HepG2 (cell line): ENCODE results near the gene PKP3. TPM values are rescaled to one million over a fixed set of nuclear protein-coding genes. Genes with fewer than 3 reads are reported as not detected.

Experiments
- BCL3 ChIP-seq: sonication (generic); formaldehyde crosslinking; IDR thresholded peaks from 2 replicates; pipeline ENCODE4 v1.5.1; 2020; ENCODE audit warnings: mild to moderate bottlenecking, missing genetic modification reagents, moderate library complexity
- HIVEP1 ChIP-seq: sonication (generic); formaldehyde crosslinking; IDR thresholded peaks from 2 replicates; pipeline ENCODE4 v1.4.0; 2020; ENCODE audit warnings: mild to moderate bottlenecking, missing genetic modification reagents
- HNF4A ChIP-seq: sonication (generic); formaldehyde crosslinking; IDR thresholded peaks from 2 replicates; pipeline ENCODE4 v1.4.0; 2020; ENCODE audit warnings: missing genetic modification reagents
- HNRNPH1 ChIP-seq: fragments of 200-400 bp; formaldehyde crosslinking; optimal IDR thresholded peaks from 2 replicates; pipeline ENCODE3; 2017; ENCODE audit warnings: mild to moderate bottlenecking, low read depth, low read length
- KAT2B ChIP-seq: fragments of 150-350 bp; IDR thresholded peaks from 2 replicates; pipeline ENCODE4 v1.6.1; 2014; ENCODE audit warnings: low read depth, low read length, borderline replicate concordance
- LCORL ChIP-seq, 2 experiments: fragments of 450-650 bp in 1 of 2; sonication (generic) in 1 of 2; formaldehyde crosslinking in 1 of 2; IDR thresholded peaks; 2 replicates each; pipeline versions ENCODE4 v1.5.0 to v1.6.1; 2017 to 2020; ENCODE audit warnings: antibody characterized with exemption in 1 of 2, missing genetic modification reagents in 1 of 2
- NAIF1 ChIP-seq: sonication (generic); formaldehyde crosslinking; IDR thresholded peaks from 2 replicates; pipeline ENCODE4 v1.5.0; 2020; ENCODE audit warnings: mild to moderate bottlenecking, missing genetic modification reagents, borderline replicate concordance
- NCOR1 ChIP-seq: fragments of 200-600 bp; sonication (generic); IDR thresholded peaks from 2 replicates; pipeline ENCODE4 v1.7.0; 2017; ENCODE audit warnings: antibody characterized with exemption, low read length, borderline replicate concordance
- SAP130 ChIP-seq: IDR thresholded peaks from 2 replicates; pipeline ENCODE4 v1.6.1; 2016; ENCODE audit warnings: low read depth
- THYN1 ChIP-seq: sonication (generic); formaldehyde crosslinking; IDR thresholded peaks from 2 replicates; pipeline ENCODE4 v1.8.1; 2023; ENCODE audit warnings: low read depth, mild to moderate bottlenecking, moderate library complexity, missing genetic modification reagents, borderline replicate concordance
- WIZ ChIP-seq: sonication (generic); formaldehyde crosslinking; IDR thresholded peaks from 2 replicates; pipeline ENCODE4 v1.5.1; 2020; ENCODE audit warnings: mild to moderate bottlenecking, missing genetic modification reagents
- YEATS2 ChIP-seq: sonication (generic); formaldehyde crosslinking; IDR thresholded peaks from 2 replicates; pipeline ENCODE4 v1.4.0; 2020; ENCODE audit warnings: missing genetic modification reagents, borderline replicate concordance
- YY1 ChIP-seq: IDR thresholded peaks from 2 replicates; pipeline ENCODE4 v1.6.1; 2011; ENCODE audit warnings: low read length, low read depth, moderate library complexity, mild to moderate bottlenecking; ENCODE audit not compliant: insufficient read depth, insufficient replicate concordance
- ZBTB21 ChIP-seq: sonication (generic); formaldehyde crosslinking; IDR thresholded peaks from 2 replicates; pipeline ENCODE4 v1.4.0; 2020; ENCODE audit warnings: missing genetic modification reagents
- ZBTB26 ChIP-seq: IDR thresholded peaks from 2 replicates; pipeline ENCODE4 v1.6.1; 2016; ENCODE audit warnings: missing compliant biosample characterization, missing genetic modification reagents, borderline replicate concordance
- ZBTB42 ChIP-seq: sonication (generic); formaldehyde crosslinking; IDR thresholded peaks from 2 replicates; pipeline ENCODE4 v1.5.0; 2020; ENCODE audit warnings: mild to moderate bottlenecking, missing genetic modification reagents
- ZFP91 ChIP-seq: sonication (generic); formaldehyde crosslinking; IDR thresholded peaks from 2 replicates; pipeline ENCODE4 v1.9.0; 2022; ENCODE audit warnings: missing genetic modification reagents, mild to moderate bottlenecking, borderline replicate concordance
- ZMAT3 ChIP-seq: sonication (generic); formaldehyde crosslinking; conservative IDR thresholded peaks from 2 replicates; pipeline ENCODE4 v1.7.0; 2021; ENCODE audit warnings: missing genetic modification reagents
- ZNF326 ChIP-seq: sonication (generic); formaldehyde crosslinking; IDR thresholded peaks from 2 replicates; pipeline ENCODE4 v1.4.0; 2020; ENCODE audit warnings: missing genetic modification reagents, borderline replicate concordance
- ZNF430 ChIP-seq: sonication (generic); formaldehyde crosslinking; IDR thresholded peaks from 2 replicates; pipeline ENCODE4 v1.9.0; 2021; ENCODE audit warnings: mild to moderate bottlenecking, missing genetic modification reagents
- ZNF496 ChIP-seq: sonication (generic); formaldehyde crosslinking; IDR thresholded peaks from 2 replicates; pipeline ENCODE4 v1.8.1; 2023; ENCODE audit warnings: mild to moderate bottlenecking, moderate library complexity, missing genetic modification reagents; ENCODE audit not compliant: insufficient replicate concordance
- ZNF547 ChIP-seq: sonication (generic); formaldehyde crosslinking; IDR thresholded peaks from 2 replicates; pipeline ENCODE4 v1.5.1; 2020; ENCODE audit warnings: mild to moderate bottlenecking, missing genetic modification reagents
- ZNF672 ChIP-seq: sonication (generic); formaldehyde crosslinking; IDR thresholded peaks from 2 replicates; pipeline ENCODE4 v1.8.1; 2022; ENCODE audit warnings: missing genetic modification reagents
- ZNF83 ChIP-seq: sonication (generic); formaldehyde crosslinking; IDR thresholded peaks from 2 replicates; pipeline ENCODE4 v1.4.0; 2020; ENCODE audit warnings: missing genetic modification reagents, mild to moderate bottlenecking, borderline replicate concordance
- ZSCAN9 ChIP-seq: IDR thresholded peaks from 2 replicates; pipeline ENCODE4 v1.6.1; 2016; ENCODE audit warnings: borderline replicate concordance
- polyA plus RNA-seq, 8 experiments: library from polyadenylated mRNA; depleted of rRNA in 3 of 8; stranded (reverse) in 7 of 8; unstranded in 1 of 8; fragments of >200 nt; fragmentation: Illumina TruSeq in 4 of 8; extraction: Trizol in 4 of 8; gene quantifications; 2 replicates each; pipeline versions ENCODE4 v1.2.1 to v1.2.3, GENCODE V29; 2011 to 2016; ENCODE audit warnings: low read depth in 4 of 8, missing spikeins in 1 of 8, mixed read lengths in 1 of 8; ENCODE audit not compliant: insufficient read depth in 1 of 8
- total RNA-seq, 5 experiments: library from RNA; depleted of rRNA; stranded (reverse); fragments of >200 nt; fragmentation: Illumina TruSeq; extraction: Trizol; gene quantifications; 2 replicates each; pipeline ENCODE4 v1.2.3, GENCODE V29; 2016; ENCODE audit warnings: low read depth in 1 of 5

PKP3 gene
- total and polyA plus RNA-seq, 2 of the 13 experiments (the other 11 are each of a cell fraction or from before 2014, with no cell fraction given): 18.0 to 28.7 TPM

- no peak for TF ChIP-seq LCORL (IDR thresholded peaks at IDR 0.05)
- peak; percentile 44; the same call in 1 of the 2 replicates for TF ChIP-seq LCORL (CRISPR knock-in tag; IDR thresholded peaks at IDR 0.05)
- peak; percentile 22 for TF ChIP-seq YY1
- TF ChIP-seq SAP130 (CRISPR knock-in tag): peak; percentile 53; the same call in 1 of the 2 replicates
- no peak for TF ChIP-seq BCL3 (CRISPR knock-in tag)
- TF ChIP-seq ZBTB21 (CRISPR knock-in tag): no peak
- TF ChIP-seq HIVEP1 (CRISPR knock-in tag): peak; percentile 25; the same call in 1 of the 2 replicates
- no peak for TF ChIP-seq ZBTB26 (CRISPR knock-in tag)
- no peak for TF ChIP-seq NCOR1
- no peak for TF ChIP-seq HNF4A
- peak; percentile 71 for TF ChIP-seq ZFP91 (CRISPR knock-in tag)
- no peak for TF ChIP-seq WIZ (CRISPR knock-in tag)
- TF ChIP-seq ZNF496 (CRISPR knock-in tag): no peak
- TF ChIP-seq THYN1 (CRISPR knock-in tag): no peak
- TF ChIP-seq ZNF547 (CRISPR knock-in tag): no peak
- no peak for TF ChIP-seq ZMAT3
- TF ChIP-seq ZNF326 (CRISPR knock-in tag): no peak
- TF ChIP-seq NAIF1 (CRISPR knock-in tag): no peak
- TF ChIP-seq ZNF672 (CRISPR knock-in tag): no peak
- TF ChIP-seq YEATS2: peak; percentile 24; the same call in 1 of the 2 replicates
- no peak for TF ChIP-seq HNRNPH1
- TF ChIP-seq ZBTB42 (CRISPR knock-in tag): no peak
- TF ChIP-seq ZNF430 (CRISPR knock-in tag): no peak
- TF ChIP-seq ZSCAN9: no peak
- no peak for TF ChIP-seq KAT2B
- TF ChIP-seq ZNF83: no peak
These were observed 29.9 kb upstream of the PKP3 start (continued) for GRCh38 chr11:363948-364761.
